ENCODE measurements around the gene HLA-B.
"Not testable (repeated sequence)": the region's sequence is repeated elsewhere in the genome, so short reads cannot be mapped to it uniquely, and the experiment has no call there.

Gene HLA-B

DNA sequence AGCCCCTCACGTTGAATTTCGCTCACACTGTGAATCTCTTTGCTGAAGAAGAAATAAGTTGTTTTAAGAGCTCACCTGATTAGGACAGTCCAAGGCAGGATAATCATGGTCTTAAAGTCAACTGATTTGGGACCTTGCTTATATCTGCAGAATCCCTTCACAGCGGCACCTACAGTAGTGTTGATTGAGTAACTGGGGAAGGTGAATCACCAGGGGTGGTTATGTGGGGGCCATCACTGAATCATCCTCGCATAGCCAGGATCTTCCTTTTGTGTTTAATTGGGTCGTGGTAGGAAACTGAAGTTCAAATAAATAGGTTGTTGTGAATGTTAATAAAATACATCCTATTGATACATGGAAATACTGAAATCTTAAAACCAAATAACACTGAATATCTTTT lies 26.2 kb upstream of the HLA-B start:
- DNase-seq (ENCODE audit: low spot score): no peak

DNA sequence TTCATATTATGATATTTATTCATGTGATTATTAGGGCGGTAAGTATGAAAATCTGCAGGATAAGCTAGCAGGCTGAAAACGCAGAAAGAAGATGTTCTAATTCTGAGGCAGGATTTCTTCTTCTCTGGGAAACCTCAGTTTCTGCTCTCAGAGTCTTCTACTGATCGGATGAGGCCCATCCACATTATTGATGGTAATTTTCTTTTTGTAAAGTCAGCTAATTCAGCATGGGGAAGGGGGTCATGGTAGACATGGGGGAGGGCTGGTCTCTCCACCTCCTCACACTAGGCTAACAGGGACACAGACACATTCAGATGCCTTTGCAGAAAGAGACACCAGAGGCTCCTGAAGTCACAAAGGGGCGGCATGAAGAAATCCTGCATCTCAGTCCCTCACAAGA lies 24.7 kb upstream of the HLA-B start:
- no peak for DNase-seq (ENCODE audit: low spot score)

- no peak for DNase-seq (ENCODE audit: low spot score)
These were observed 22.9 kb upstream of the HLA-B start for GRCh38 chr6:31379850-31380249.

- DNase-seq (ENCODE audit: low spot score): no peak
These were observed 21.7 kb upstream of the HLA-B start for GRCh38 chr6:31378721-31379103.

- no peak for DNase-seq (ENCODE audit: low spot score)
These were observed 21.2 kb upstream of the HLA-B start for GRCh38 chr6:31378062-31378720.

- no peak for DNase-seq (ENCODE audit: low spot score)
These were observed 20.1 kb upstream of the HLA-B start for GRCh38 chr6:31377029-31377428.

DNA sequence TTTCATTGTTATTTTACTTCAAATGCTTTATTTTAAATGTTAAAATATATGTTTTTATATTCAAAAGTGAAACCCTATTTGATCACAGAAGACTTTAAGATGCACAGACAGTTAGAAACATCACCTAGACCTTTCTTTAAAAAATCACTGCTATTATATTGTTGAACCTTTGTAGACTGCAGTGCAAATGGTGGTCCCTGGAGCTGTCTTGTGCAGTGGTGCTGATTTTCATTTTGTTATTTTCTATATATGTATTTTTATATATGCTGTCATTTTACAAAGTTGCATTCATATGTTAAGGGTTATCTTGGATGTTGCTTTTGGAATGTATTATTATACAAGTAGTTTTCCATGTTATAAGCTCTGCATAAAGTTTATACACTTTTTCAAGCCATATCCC lies 18.7 kb upstream of the HLA-B start:
- DNase-seq (ENCODE audit: low spot score): no peak

DNA sequence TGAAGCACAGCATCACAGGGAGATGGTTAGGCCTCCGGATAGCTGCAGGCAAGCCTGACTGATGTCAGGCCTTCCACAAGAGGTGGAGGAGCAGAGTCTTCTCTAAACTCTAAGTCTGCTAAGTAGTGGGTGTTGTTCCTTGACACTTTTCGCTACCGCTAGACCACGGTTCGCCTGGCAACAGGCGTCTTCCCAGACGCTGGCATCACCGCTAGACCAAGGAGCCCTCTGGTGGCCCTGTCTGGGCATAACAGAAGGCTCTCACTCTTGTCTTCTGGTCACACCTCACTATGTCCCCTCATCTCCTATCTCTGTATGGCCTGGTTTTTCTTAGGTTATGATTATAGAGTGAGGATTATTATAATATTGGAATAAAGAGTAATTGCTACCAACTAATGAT lies 17.1 kb upstream of the HLA-B start:
- not testable (repeated sequence) for DNase-seq (ENCODE audit: low spot score)

DNA sequence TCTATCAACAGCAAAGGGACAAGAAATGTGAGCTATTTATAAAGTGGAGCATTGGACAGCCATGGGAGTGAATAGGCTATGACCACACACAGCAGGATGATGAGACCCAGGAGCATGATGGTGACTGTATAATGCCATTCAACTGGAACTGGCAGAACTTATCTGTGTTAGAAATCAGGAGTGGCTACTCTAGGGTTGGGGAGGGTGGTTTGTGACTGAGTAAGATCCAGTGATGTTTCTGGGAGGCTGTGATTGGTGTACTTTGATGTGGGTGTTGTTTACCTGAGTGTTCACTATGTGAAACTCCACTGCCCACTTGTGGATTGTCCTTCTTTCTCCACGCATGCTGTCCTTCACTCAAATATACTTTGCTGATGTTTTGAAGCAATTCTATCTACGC lies 11.5 kb upstream of the HLA-B start:
- no peak for DNase-seq (ENCODE audit: low spot score)

DNA sequence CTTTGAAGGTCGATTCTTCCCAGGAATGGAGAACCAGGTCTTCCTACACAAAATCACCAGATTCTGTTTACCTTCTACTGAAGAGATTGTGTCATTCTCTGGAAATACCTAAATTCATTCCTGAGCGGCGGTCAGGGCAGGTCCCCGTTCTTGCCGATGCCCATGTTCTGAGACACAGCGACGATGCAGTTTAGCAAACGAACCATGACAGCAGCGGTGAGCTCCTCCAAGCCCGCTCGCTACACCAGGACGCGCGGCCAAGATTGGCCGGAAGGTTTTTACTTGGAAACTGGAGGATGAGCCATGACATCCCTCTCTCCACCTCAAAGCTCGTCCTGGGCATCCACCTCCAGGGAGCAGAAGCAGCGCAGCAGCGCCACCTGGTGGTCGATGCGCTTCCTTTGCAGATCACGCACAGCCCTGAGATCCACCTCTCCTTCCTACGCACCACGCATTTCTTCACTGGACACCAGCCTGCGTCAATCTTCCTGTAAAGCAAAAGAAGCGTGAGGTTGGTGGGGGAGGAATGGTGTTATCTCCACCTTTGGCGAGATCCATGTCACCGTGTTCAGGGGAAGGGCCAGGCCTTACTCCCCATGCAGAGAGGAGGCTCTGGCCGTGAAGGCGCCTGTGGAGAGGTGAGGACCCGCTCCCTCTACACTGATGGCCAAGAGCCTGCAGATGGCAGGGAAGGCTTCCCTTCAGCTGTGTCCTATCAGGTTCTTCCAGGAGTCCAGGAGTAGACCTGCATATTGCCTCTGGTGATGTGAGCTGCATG lies 9.9 kb upstream of the HLA-B start:
- peak; percentile 85 for DNase-seq (ENCODE audit: low spot score)

DNA sequence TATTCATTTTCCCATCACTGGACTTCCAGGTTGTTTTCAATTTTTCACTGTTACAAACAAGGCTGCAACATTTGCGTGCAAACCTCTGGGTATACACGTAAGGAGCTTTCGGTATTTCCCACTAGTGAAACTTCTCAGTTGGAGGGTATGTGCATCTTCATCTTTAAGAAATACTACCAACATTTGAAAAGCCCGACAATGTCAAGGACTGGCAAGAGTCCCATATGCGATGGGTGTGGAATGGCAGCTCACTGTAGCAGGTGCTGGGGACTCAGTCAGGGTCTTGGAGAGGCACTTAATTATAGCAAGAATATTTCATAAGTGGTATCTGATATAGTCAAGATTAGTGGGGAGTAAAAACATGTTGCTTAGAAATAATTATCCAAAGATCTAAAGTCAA lies 8.9 kb upstream of the HLA-B start:
- no peak for DNase-seq (ENCODE audit: low spot score)

DNA sequence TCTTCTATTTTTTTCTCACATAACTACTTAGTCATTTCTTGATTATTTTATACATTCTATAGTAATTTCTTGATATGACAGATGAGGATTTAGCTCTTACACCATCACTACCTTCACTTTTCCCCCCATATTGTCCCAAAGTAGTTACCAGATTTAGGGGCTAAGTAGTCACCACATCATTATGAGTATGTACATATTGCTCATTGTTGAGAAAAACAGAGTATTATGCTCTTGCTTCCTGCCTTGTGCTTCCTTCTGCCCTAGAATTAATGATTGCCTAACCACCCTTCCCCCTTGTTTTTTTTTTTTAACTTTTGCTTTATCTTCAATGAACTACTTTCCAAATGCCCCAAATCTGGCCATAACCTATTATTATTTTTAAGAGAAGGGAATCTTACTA lies 6.8 kb upstream of the HLA-B start:
- no peak for DNase-seq (ENCODE audit: low spot score)

GRCh38 chr6:31362751-31363150 lies 5.8 kb upstream of the HLA-B start:
- no peak for DNase-seq (ENCODE audit: low spot score)

DNA sequence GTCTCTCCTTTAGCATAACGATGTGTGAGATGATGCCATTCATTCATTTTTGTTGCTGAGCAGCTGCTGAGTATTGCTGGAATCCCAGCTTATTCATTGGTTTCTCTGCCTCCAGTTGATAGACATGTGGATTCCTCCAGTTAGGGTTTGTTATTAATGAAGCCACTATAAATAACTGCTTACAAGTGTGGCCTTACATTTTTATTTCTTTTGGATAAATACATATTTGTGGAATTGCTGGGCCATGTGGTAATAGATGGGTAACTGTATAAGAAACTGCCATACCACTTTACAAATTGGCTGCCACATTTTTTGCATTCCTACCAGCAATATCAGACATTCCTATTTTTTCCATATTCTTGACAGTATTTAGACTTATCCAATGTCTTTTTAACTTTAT lies 2.6 kb upstream of the HLA-B start:
- no peak for DNase-seq (ENCODE audit: low spot score)

- DNase-seq (ENCODE audit: low spot score): no peak
These were observed 1.3 kb upstream of the HLA-B start for GRCh38 chr6:31358302-31358701.

- DNase-seq (ENCODE audit: low spot score): no peak
These were observed 907 bp upstream of the HLA-B start for GRCh38 chr6:31357886-31358285.

DNA sequence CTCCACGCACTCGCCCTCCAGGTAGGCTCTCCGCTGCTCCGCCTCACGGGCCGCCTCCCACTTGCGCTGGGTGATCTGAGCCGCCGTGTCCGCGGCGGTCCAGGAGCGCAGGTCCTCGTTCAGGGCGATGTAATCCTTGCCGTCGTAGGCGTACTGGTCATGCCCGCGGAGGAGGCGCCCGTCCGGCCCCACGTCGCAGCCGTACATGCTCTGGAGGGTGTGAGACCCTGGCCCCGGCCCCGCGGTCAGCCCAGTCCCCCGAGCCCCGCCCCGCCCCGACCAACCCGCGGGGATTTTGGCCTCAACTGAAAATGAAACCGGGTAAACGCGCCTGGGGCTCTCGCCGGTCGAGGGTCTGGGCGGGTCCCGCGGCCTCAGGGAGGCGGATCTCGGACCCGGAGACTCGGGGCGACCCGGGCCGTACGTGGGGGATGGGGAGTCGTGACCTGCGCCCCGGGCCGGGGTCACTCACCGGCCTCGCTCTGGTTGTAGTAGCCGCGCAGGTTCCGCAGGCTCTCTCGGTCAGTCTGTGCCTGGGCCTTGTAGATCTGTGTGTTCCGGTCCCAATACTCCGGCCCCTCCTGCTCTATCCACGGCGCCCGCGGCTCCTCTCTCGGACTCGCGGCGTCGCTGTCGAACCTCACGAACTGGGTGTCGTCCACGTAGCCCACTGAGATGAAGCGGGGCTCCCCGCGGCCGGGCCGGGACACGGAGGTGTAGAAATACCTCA lies 598 bp downstream of the HLA-B start:
- no peak for DNase-seq (ENCODE audit: low spot score)

DNA sequence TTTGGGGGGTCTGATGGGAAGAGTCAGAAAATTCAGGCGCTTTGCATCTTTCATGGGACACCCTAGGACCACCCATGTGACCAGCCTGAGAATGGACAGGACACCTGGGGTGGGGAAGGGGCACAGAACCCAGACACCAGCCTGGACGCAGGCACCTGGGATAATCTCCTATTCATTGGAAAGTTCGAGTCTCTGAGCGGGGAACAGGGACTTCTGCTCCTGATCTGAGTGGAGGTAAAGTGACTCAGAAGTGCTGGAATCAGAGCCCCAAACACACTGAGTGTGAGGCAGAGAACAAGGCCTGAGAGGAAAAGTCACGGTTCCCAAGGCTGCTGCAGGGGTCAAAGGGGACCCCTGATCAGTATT lies 1.4 kb downstream of the HLA-B start:
- no peak for DNase-seq (ENCODE audit: low spot score)

GRCh38 chr6:31354864-31355582 lies 2.0 kb downstream of the HLA-B start:
- DNase-seq (ENCODE audit: low spot score): no peak

DNA sequence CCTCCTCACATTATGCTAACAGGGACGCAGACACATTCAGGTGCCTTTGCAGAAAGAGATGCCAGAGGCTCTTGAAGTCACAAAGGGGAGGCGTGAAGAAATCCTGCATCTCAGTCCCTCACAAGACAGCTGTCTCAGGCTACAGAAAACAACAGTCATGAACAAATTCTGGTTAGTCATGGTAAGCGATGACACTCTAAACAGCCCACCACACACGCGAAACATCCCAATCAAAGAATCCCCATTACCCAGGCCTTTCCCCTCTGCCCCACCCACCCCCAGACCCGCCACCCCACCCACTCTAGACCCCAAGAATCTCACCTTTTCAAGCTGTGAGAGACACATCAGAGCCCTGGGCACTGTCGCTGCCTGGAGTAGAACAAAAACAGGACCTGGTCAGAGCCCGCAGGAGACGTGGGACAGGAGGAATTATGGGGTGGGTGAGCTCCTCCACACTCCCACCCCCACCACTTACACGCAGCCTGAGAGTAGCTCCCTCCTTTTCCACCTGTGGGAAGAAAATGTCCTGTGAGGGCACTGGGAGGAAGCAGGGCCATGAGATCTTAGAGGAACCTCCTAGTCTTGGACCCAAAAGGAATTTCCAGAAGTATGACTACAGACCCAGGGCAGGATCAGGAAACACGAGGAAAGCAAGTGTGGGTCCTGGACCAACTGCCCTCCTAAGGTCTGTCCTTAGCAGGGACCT lies 2.7 kb downstream of the HLA-B start:
- DNase-seq (ENCODE audit: low spot score): no peak

DNA sequence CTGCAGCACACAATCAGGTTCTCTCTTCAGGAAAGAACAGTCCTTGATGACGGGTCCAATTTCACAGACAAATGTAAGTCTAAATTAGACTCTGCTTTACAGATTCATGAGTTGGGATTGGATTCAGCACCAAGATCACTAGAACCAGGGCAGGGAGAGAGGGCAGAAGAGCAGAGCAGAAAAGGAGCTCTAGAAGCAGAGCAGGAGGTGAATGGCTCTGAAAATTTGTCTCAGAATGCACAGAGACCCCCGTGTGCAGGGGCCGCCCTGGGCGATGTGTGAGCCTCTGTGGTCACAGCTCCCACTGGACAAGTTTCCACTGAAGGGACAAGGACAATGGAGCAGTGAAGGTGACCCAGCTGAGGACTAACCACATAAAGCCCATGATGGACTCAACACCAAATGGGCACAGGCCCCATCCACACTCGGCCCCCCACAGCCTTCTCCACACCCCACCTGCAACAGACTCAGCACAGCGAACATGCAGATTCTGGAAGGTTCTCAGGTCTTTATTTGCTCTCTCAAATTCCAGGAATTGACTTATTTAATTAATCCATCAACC lies 3.5 kb downstream of the HLA-B start:
- no peak for DNase-seq (ENCODE audit: low spot score)
